Liver (tissue), 9 donors: Measurements from ENCODE around the gene SPHK1. TPM values are rescaled to one million over a fixed set of nuclear protein-coding genes. Genes with fewer than 3 reads are reported as not detected.

Source experiments
- DNase-seq: peaks from one replicate; pipeline ENCODE4 v3.0.0-alpha.2; 2017; ENCODE audit warnings: low spot score
- H3K27ac ChIP-seq, 2 donors: one replicate each; pipeline ENCODE4 v1.7.0; 2013; ENCODE audit warnings: inconsistent platforms in 2 of 2, low read length in 2 of 2, control low read depth in 1 of 2, low read depth in 1 of 2, mild to moderate bottlenecking in 1 of 2
- H3K27me3 ChIP-seq, 4 donors: one replicate each; pipeline versions ENCODE4 v1.6.1 to v1.7.0; 2013; ENCODE audit warnings: low read length in 3 of 4, inconsistent platforms in 1 of 4, mild to moderate bottlenecking in 1 of 4, moderate library complexity in 1 of 4; ENCODE audit not compliant: control insufficient read depth in 4 of 4, insufficient read depth in 4 of 4
- H3K36me3 ChIP-seq, 4 donors: one replicate each; pipeline versions ENCODE4 v1.6.1 to v1.7.0; 2013; ENCODE audit warnings: low read length in 3 of 4, mild to moderate bottlenecking in 3 of 4, low read depth in 1 of 4, moderate library complexity in 1 of 4; ENCODE audit not compliant: control insufficient read depth in 4 of 4, insufficient read depth in 3 of 4
- H3K4me1 ChIP-seq, 4 donors: one replicate each; pipeline versions ENCODE4 v1.6.1 to v1.7.0; 2013; ENCODE audit warnings: low read length in 3 of 4, mild to moderate bottlenecking in 3 of 4, moderate library complexity in 1 of 4; ENCODE audit not compliant: control insufficient read depth in 4 of 4, insufficient read depth in 4 of 4
- H3K4me3 ChIP-seq, 3 donors: one replicate each; pipeline versions ENCODE4 v1.6.1 to v1.7.0; 2013; ENCODE audit warnings: low read length in 3 of 3, control low read depth in 1 of 3, low read depth in 1 of 3, mild to moderate bottlenecking in 1 of 3
- H3K9ac ChIP-seq, 2 donors: one replicate each; pipeline ENCODE4 v1.7.0; 2013; ENCODE audit warnings: low read length in 2 of 2, mild to moderate bottlenecking in 2 of 2, moderate library complexity in 2 of 2, control low read depth in 1 of 2, low read depth in 1 of 2
- H3K9me3 ChIP-seq, 4 donors: one replicate each; pipeline versions ENCODE4 v1.6.1 to v1.7.0; 2013; ENCODE audit warnings: low read length in 3 of 4; ENCODE audit not compliant: control insufficient read depth in 4 of 4
- ATF3 ChIP-seq: IDR thresholded peaks from 2 replicates; pipeline ENCODE4 v1.6.1; 2016; ENCODE audit warnings: antibody characterized with exemption
- CTCF ChIP-seq: fragments of 150-350 bp; IDR thresholded peaks from 2 replicates; pipeline ENCODE4 v1.5.1; 2017; ENCODE audit warnings: improper control_type of control experiment, low read depth, low read length; ENCODE audit not compliant: missing input control
- EGR1 ChIP-seq, 2 donors: IDR thresholded peaks; 2 replicates each; pipeline ENCODE4 v1.6.1; 2016 to 2018; ENCODE audit warnings: antibody characterized with exemption in 2 of 2, low read depth in 2 of 2
- GABPA ChIP-seq, 2 donors: IDR thresholded peaks in 1 of 2; conservative IDR thresholded peaks in 1 of 2; 2 replicates each; pipeline ENCODE4 v1.6.1; 2016; ENCODE audit warnings: antibody characterized with exemption in 2 of 2, mild to moderate bottlenecking in 1 of 2, moderate library complexity in 1 of 2
- HNF4A ChIP-seq, 2 donors: conservative IDR thresholded peaks; 2 replicates each; pipeline ENCODE4 v1.6.1; 2016; ENCODE audit warnings: antibody characterized with exemption in 2 of 2, mild to moderate bottlenecking in 2 of 2
- HNF4G ChIP-seq: IDR thresholded peaks from 2 replicates; pipeline ENCODE4 v1.6.1; 2016; ENCODE audit warnings: antibody characterized with exemption
- NR2F2 ChIP-seq: IDR thresholded peaks from 2 replicates; pipeline ENCODE4 v1.6.1; 2016; ENCODE audit warnings: antibody characterized with exemption
- REST ChIP-seq: IDR thresholded peaks from 2 replicates; pipeline ENCODE4 v1.6.1; 2016; ENCODE audit warnings: antibody characterized with exemption, mild to moderate bottlenecking
- SP1 ChIP-seq: IDR thresholded peaks from 2 replicates; pipeline ENCODE4 v1.6.1; 2018; ENCODE audit warnings: antibody characterized with exemption, mild to moderate bottlenecking
- TAF1 ChIP-seq: conservative IDR thresholded peaks from 2 replicates; pipeline ENCODE4 v1.6.1; 2016; ENCODE audit warnings: antibody characterized with exemption, mild to moderate bottlenecking
- YY1 ChIP-seq: IDR thresholded peaks from 2 replicates; pipeline ENCODE4 v1.6.1; 2016; ENCODE audit warnings: antibody characterized with exemption, mild to moderate bottlenecking
- ZBTB33 ChIP-seq: IDR thresholded peaks from 2 replicates; pipeline ENCODE4 v1.6.1; 2016; ENCODE audit warnings: antibody characterized with exemption
- WGBS: extraction: QIAGEN DNeasy Blood & Tissue Kit; methylation state at CpG from one replicate; pipeline ENCODE4 v1.1.7; 2013; 5-methylcytosine and 5-hydroxymethylcytosine counted together
- polyA plus RNA-seq, 2 donors: library from polyadenylated mRNA; stranded (reverse) in 1 of 2; unstranded in 1 of 2; fragments of 200-250 nt in 1 of 2; fragments of >200 nt in 1 of 2; fragmentation: Nextera tagmentation in 1 of 2; extraction: Ambion mirVana in 1 of 2; gene quantifications; one replicate each; pipeline versions ENCODE4 v1.2.1 to v1.2.3, GENCODE V29; 2013 to 2015
- total RNA-seq, 2 donors: library from RNA; depleted of rRNA; stranded (reverse); fragments of >200 nt; gene quantifications; one replicate each; pipeline ENCODE4 v1.2.3, GENCODE V29; 2014
- donor health status: healthy.
- donor health status: healthy.
- donor health status: healthy.
- donor health status: healthy.
- donor health status: healthy.

SPHK1 gene
- total and polyA plus RNA-seq, 4 donors = 0.89 to 11.4 (median 1.1) TPM

- H3K4me1 ChIP-seq = peaks cover 0 to 11% (median 9%) of the 10 kb centered on the region in 4 donors
- no peak for DNase-seq
- no peak overlapping the region for H3K27ac ChIP-seq
- H3K27me3 ChIP-seq = no peaks in the 10 kb centered on the region
- TF ChIP-seq ATF3 (no peak), HNF4A (conservative IDR thresholded peaks at IDR 0.05) (no peak), GABPA (IDR thresholded peaks at IDR 0.05 in 1 of 2, conservative IDR thresholded peaks at IDR 0.05 in 1 of 2) (no peak), EGR1 (IDR thresholded peaks at IDR 0.05; ENCODE audit: low read depth in 2 of 2) (no peak), SP1 (no peak)
- no peak overlapping the region for H3K9ac ChIP-seq
- H3K9me3 ChIP-seq = no peaks in the 10 kb centered on the region
- peaks cover 0 to 4% (median 0%) of the 10 kb centered on the region in 4 donors for H3K36me3 ChIP-seq
- 96% methylated on average over 5 of the region's 5 CpGs for WGBS
- no peak overlapping the region for H3K4me3 ChIP-seq
These were observed 26.8 kb downstream of the SPHK1 start for GRCh38 chr17:76411247-76411646.

GRCh38 chr17:76414334-76415295 is 30.2 kb downstream of the SPHK1 start:
- no peak overlapping the region for H3K4me3 ChIP-seq
- no peaks in the 10 kb centered on the region for H3K9me3 ChIP-seq
- whole genome bisulfite sequencing = 77% methylated on average over 21 of the region's 21 CpGs
- H3K27ac ChIP-seq = no peak overlapping the region
- H3K4me1 ChIP-seq = peaks cover 0 to 2% (median 0%) of the 10 kb centered on the region in 4 donors
- peak; percentile 86 for DNase-seq
- H3K36me3 ChIP-seq = peaks cover 0 to 4% (median 0%) of the 10 kb centered on the region in 4 donors
- no peak overlapping the region for H3K9ac ChIP-seq
- no peak for TF ChIP-seq GABPA (IDR thresholded peaks at IDR 0.05 in 1 of 2, conservative IDR thresholded peaks at IDR 0.05 in 1 of 2)
- no peak for TF ChIP-seq SP1
- no peak for TF ChIP-seq HNF4A (conservative IDR thresholded peaks at IDR 0.05)
- no peak for TF ChIP-seq ATF3
- no peak for TF ChIP-seq HNF4G
- no peak for TF ChIP-seq EGR1 (IDR thresholded peaks at IDR 0.05; ENCODE audit: low read depth in 2 of 2)
- TF ChIP-seq REST = no peak
- no peak for TF ChIP-seq ZBTB33
- TF ChIP-seq TAF1 = no peak
- TF ChIP-seq YY1 = no peak
- no peak for TF ChIP-seq NR2F2
- no peak for TF ChIP-seq CTCF
- no peaks in the 10 kb centered on the region for H3K27me3 ChIP-seq
